DND-41 (cell line): ENCODE data around the gene CDC42SE2.
"Not testable (repeated sequence)": the region's sequence is repeated elsewhere in the genome, so short reads cannot be mapped to it uniquely, and the experiment has no call there.

Experiments
- ATAC-seq: fragments of 200-7000 bp; cut with Tn5 transposase; 3 replicates; pipeline ENCODE4 v1.9.1; 2021; ENCODE audit warnings: low read depth; ENCODE audit not compliant: insufficient read depth
- DNase-seq: peaks from one replicate; pipeline ENCODE4 v3.0.0-alpha.2; 2020
- H2AFZ ChIP-seq: 2 replicates; pipeline ENCODE4 v1.6.0; 2012; ENCODE audit warnings: low read depth, low read length
- H3K27ac ChIP-seq: 2 replicates; pipeline ENCODE4 v1.5.1; 2012; ENCODE audit warnings: low read length, inconsistent platforms
- H3K27me3 ChIP-seq: fragments of 200-600 bp; sonication (generic); 2 replicates; pipeline ENCODE4 v1.6.0; 2012; ENCODE audit warnings: low read length, mild to moderate bottlenecking, inconsistent platforms; ENCODE audit not compliant: insufficient read depth, poor library complexity
- H3K36me3 ChIP-seq: 2 replicates; pipeline ENCODE4 v1.5.1; 2012; ENCODE audit warnings: low read length, inconsistent platforms; ENCODE audit not compliant: insufficient read depth
- H3K4me1 ChIP-seq: 2 replicates; pipeline ENCODE4 v1.5.1; 2012; ENCODE audit warnings: mild to moderate bottlenecking, low read length; ENCODE audit not compliant: insufficient read depth
- H3K4me2 ChIP-seq: 2 replicates; pipeline ENCODE4 v1.6.0; 2012; ENCODE audit warnings: mild to moderate bottlenecking, moderate library complexity, low read length, inconsistent platforms; ENCODE audit not compliant: insufficient read depth
- H3K4me3 ChIP-seq, 2 experiments: fragments of 200-600 bp in 1 of 2; shearing (Covaris generic) in 1 of 2; 2 replicates each; pipeline ENCODE4 v1.5.1; 2012 to 2016; ENCODE audit warnings: inconsistent platforms in 2 of 2, low read length in 2 of 2, mild to moderate bottlenecking in 2 of 2, low read depth in 1 of 2, moderate library complexity in 1 of 2
- H3K79me2 ChIP-seq: 2 replicates; pipeline ENCODE4 v1.6.0; 2012; ENCODE audit warnings: low read length, inconsistent platforms; ENCODE audit not compliant: insufficient read depth
- H3K9ac ChIP-seq: 2 replicates; pipeline ENCODE4 v1.6.0; 2012; ENCODE audit warnings: low read depth, mild to moderate bottlenecking, inconsistent platforms, low read length, moderate library complexity
- H3K9me3 ChIP-seq: 2 replicates; pipeline ENCODE4 v1.5.1; 2012; ENCODE audit warnings: low read length, moderate library complexity, mild to moderate bottlenecking, inconsistent platforms; ENCODE audit not compliant: insufficient read depth, severe bottlenecking
- H4K20me1 ChIP-seq: 2 replicates; pipeline ENCODE4 v1.6.0; 2012; ENCODE audit warnings: low read length; ENCODE audit not compliant: insufficient read depth
- EZH2 ChIP-seq: IDR thresholded peaks from 3 replicates; pipeline ENCODE4 v1.6.1; 2012; ENCODE audit warnings: borderline replicate concordance, low read depth, mild to moderate bottlenecking, moderate library complexity, low read length, inconsistent platforms; ENCODE audit not compliant: severe bottlenecking
- TF ChIP-seq, protein P1 (sequence below): IDR thresholded peaks from 2 replicates; pipeline ENCODE4 v1.5.1; 2012; ENCODE audit warnings: borderline replicate concordance, low read length, moderate library complexity, mild to moderate bottlenecking; ENCODE audit not compliant: poor library complexity, severe bottlenecking; ENCODE audit errors: extremely low read depth

Gene CDC42SE2

DNA sequence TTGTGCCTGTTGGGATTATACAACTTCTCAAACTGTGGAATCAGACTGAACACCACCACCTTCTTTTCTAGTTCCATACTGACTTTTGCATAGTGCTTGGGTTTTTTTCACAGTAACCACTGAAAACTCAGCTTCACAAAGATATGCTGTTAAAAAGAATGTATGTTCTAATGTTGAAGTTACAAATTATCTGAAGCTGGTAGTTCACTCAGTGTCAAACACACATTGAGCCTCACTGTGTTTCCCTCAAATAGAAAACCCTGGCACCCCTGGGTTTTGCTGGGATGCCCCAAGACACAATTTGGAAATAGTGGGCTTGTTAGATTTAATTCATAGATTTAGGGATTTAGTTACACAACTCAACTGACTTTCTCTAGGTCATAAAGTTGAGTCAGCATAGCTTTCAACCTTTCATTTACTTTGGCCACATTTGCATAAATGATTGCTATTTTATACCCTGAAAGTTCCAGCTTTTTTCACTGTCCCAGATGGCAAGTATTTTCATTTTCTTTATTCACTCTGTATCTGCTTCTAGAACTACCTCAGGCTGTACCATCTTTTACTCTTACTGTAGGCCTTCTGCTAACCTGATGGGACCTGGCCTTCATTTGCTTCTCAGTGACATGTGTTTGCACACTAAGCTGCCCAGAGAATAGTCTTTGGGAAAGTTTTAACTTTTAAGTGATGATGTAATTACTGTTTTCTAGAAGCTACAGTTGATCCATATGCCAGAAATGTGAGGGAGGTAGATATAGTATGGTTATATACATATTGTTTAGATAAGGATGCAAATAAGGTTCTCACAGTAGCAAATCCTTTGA lies 115.1 kb downstream of the CDC42SE2 start:
- Histone ChIP-seq H3K4me1 (peaks cover 36% of the 10 kb centered on the region), H2AFZ (no peak overlapping the region), H3K27ac (peak overlapping the region; percentile 66), H3K9me3 (no peaks in the 10 kb centered on the region), H3K9ac (no peak overlapping the region), H4K20me1 (0 out of 2 replicates have a peak, but pooled peaks cover 3% of the 10 kb centered on the region), H3K4me2 (no peak overlapping the region), H3K4me3 (no peak overlapping the region), H3K79me2 (peaks cover 89% of the 10 kb centered on the region), H3K36me3 (no peaks in the 10 kb centered on the region), H3K27me3 (no peaks in the 10 kb centered on the region)
- DNase-seq (no peak), ATAC-seq (peak; percentile 12; the same call in 1 of the 3 replicates)
- TF ChIP-seq, protein P1, sequence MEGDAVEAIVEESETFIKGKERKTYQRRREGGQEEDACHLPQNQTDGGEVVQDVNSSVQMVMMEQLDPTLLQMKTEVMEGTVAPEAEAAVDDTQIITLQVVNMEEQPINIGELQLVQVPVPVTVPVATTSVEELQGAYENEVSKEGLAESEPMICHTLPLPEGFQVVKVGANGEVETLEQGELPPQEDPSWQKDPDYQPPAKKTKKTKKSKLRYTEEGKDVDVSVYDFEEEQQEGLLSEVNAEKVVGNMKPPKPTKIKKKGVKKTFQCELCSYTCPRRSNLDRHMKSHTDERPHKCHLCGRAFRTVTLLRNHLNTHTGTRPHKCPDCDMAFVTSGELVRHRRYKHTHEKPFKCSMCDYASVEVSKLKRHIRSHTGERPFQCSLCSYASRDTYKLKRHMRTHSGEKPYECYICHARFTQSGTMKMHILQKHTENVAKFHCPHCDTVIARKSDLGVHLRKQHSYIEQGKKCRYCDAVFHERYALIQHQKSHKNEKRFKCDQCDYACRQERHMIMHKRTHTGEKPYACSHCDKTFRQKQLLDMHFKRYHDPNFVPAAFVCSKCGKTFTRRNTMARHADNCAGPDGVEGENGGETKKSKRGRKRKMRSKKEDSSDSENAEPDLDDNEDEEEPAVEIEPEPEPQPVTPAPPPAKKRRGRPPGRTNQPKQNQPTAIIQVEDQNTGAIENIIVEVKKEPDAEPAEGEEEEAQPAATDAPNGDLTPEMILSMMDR = no peak
- no peak for TF ChIP-seq EZH2

GRCh38 chr5:131379723-131380122 lies 115.9 kb downstream of the CDC42SE2 start:
- H3K27me3 ChIP-seq = no peaks in the 10 kb centered on the region
- H3K4me2 ChIP-seq = peak overlapping the region; percentile 11; the same call in 1 of the 2 replicates

DNA sequence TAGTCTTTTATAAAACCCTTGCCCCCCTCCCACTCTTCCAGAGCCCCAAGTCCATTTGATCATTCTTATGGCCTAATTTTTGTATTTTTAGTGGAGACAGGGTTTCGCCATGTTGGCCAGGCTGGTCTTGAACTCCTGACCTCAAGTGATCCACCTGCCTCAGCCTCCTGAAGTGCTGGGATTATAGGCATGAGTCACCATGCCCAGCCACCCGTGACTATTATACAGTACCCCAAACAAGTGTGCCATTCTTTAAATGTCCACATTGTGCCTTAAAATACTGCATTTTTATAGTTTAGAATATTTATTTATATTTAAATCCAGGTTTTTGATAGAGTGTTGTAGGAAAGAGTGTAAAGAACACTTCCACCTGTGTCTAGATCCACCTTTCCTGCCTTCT lies 116.4 kb downstream of the CDC42SE2 start:
- not testable (repeated sequence) for H3K4me2 ChIP-seq, H3K36me3 ChIP-seq, ATAC-seq, H4K20me1 ChIP-seq, H3K9me3 ChIP-seq, H3K27me3 ChIP-seq, H2AFZ ChIP-seq, H3K4me3 ChIP-seq, DNase-seq, H3K27ac ChIP-seq, H3K9ac ChIP-seq
- peaks cover 90% of the 10 kb centered on the region for H3K79me2 ChIP-seq
- H3K4me1 ChIP-seq = peaks cover 36% of the 10 kb centered on the region

More at GRCh38 chr5:131379723-131380122, 115.9 kb downstream of the CDC42SE2 start:
- Histone ChIP-seq H3K9me3 (no peaks in the 10 kb centered on the region), H3K9ac (no peak overlapping the region), H3K27ac (peak overlapping the region; percentile 66), H4K20me1 (0 out of 2 replicates have a peak, but pooled peaks cover 3% of the 10 kb centered on the region), H3K36me3 (peaks cover 2% of the 10 kb centered on the region; the same call in 1 of the 2 replicates), H2AFZ (no peak overlapping the region), H3K4me3 (no peak overlapping the region), H3K4me1 (peaks cover 36% of the 10 kb centered on the region), H3K79me2 (peaks cover 90% of the 10 kb centered on the region)
- TF ChIP-seq EZH2 = no peak
- TF ChIP-seq, protein P1 = no peak
- peak; percentile 48 for DNase-seq
- ATAC-seq = peak; percentile 55

GRCh38 chr5:131381021-131381420 lies 117.2 kb downstream of the CDC42SE2 start:
- peaks cover 85% of the 10 kb centered on the region for H3K79me2 ChIP-seq

More at GRCh38 chr5:131381021-131381420, 117.2 kb downstream of the CDC42SE2 start:
- TF ChIP-seq, protein P1 = no peak
- no peak for TF ChIP-seq EZH2
- no peak overlapping the region for H3K4me3 ChIP-seq
- no peak for ATAC-seq
- H3K4me2 ChIP-seq = no peak overlapping the region
- no peak overlapping the region for H2AFZ ChIP-seq
- DNase-seq = no peak
- no peaks in the 10 kb centered on the region; the same call in 1 of the 2 replicates for H4K20me1 ChIP-seq
- no peaks in the 10 kb centered on the region for H3K27me3 ChIP-seq
- H3K4me1 ChIP-seq = peaks cover 36% of the 10 kb centered on the region
- H3K9ac ChIP-seq = no peak overlapping the region
- H3K27ac ChIP-seq = peak overlapping the region; percentile 52
- H3K36me3 ChIP-seq = peaks cover 15% of the 10 kb centered on the region
- H3K9me3 ChIP-seq = no peaks in the 10 kb centered on the region
